K562 (cell line): Measurements from ENCODE around the gene DYNC1H1. TPM values are rescaled to one million over a fixed set of nuclear protein-coding genes. Genes with fewer than 3 reads are reported as not detected.

Experiments used
- BCLAF1 ChIP-seq, 2 experiments: fragments of 450-650 bp in 1 of 2; IDR thresholded peaks; 2 replicates each; pipeline ENCODE4 v1.6.1; 2011 to 2017; ENCODE audit warnings: low read depth in 2 of 2, antibody characterized with exemption in 1 of 2, borderline replicate concordance in 1 of 2, low read length in 1 of 2, mild to moderate bottlenecking in 1 of 2, mixed read lengths in 1 of 2; ENCODE audit not compliant: control insufficient read depth in 1 of 2
- CHCHD3 ChIP-seq: fragments of 250-450 bp; sonication (Bioruptor Pico); IDR thresholded peaks from 2 replicates; pipeline ENCODE4 v2.1.2; 2022; ENCODE audit warnings: mild to moderate bottlenecking
- DPF2 ChIP-seq: fragments of 450-650 bp; IDR thresholded peaks from 2 replicates; pipeline ENCODE4 v1.6.1; 2016
- FOS ChIP-seq: IDR thresholded peaks from 3 replicates; pipeline ENCODE4 v1.6.1; 2011; ENCODE audit not compliant: insufficient read length; ENCODE audit errors: extremely low read depth
- FUS ChIP-seq: fragments of 200-400 bp; formaldehyde crosslinking; optimal IDR thresholded peaks from 2 replicates; pipeline ENCODE3; 2017; ENCODE audit warnings: low read depth, low read length
- HES1 ChIP-seq: fragments of 450-650 bp; IDR thresholded peaks from 2 replicates; pipeline ENCODE4 v1.6.1; 2016; ENCODE audit warnings: low read depth, mild to moderate bottlenecking, moderate library complexity
- MXI1 ChIP-seq: IDR thresholded peaks from 2 replicates; pipeline ENCODE4 v1.6.1; 2011; ENCODE audit warnings: low read depth, mild to moderate bottlenecking, improper control_type of control experiment, low read length
- NCOA6 ChIP-seq: fragments of 450-650 bp; IDR thresholded peaks from 2 replicates; pipeline ENCODE4 v1.6.1; 2017; ENCODE audit warnings: mild to moderate bottlenecking
- NFRKB ChIP-seq: fragments of 450-650 bp; IDR thresholded peaks from 2 replicates; pipeline ENCODE4 v1.6.1; 2016; ENCODE audit warnings: low read depth
- PHF8 ChIP-seq: fragments of 200-600 bp; sonication (generic); IDR thresholded peaks from 2 replicates; pipeline ENCODE4 v1.6.1; 2012; ENCODE audit warnings: mixed run types, mild to moderate bottlenecking, inconsistent platforms, low read length, moderate library complexity, borderline replicate concordance
- PPARD ChIP-seq: fragments of 250-450 bp; sonication (Bioruptor Pico); IDR thresholded peaks from 2 replicates; pipeline ENCODE4 v1.8.0; 2022; ENCODE audit warnings: inconsistent platforms, mild to moderate bottlenecking, moderate library complexity
- PRPF4 ChIP-seq: fragments of 200-400 bp; formaldehyde crosslinking; IDR thresholded peaks from one replicate; pipeline ENCODE4 v1.6.1; 2017; ENCODE audit warnings: low read length, low read depth, mild to moderate bottlenecking; ENCODE audit not compliant: insufficient read depth, poor library complexity, severe bottlenecking
- RNF2 ChIP-seq: sonication (generic); IDR thresholded peaks from 2 replicates; pipeline ENCODE4 v1.6.1; 2016
- SETDB1 ChIP-seq: IDR thresholded peaks from one replicate; pipeline ENCODE4 v1.6.1; 2012; ENCODE audit warnings: low read length, control low read depth, inconsistent platforms
- SRF ChIP-seq, 2 experiments: fragments of 250-450, 450-650 bp in 1 of 2; sonication (Bioruptor Pico) in 1 of 2; sonication (generic) in 1 of 2; formaldehyde crosslinking; IDR thresholded peaks; 2 replicates each; pipeline versions ENCODE4 v1.5.0 to v1.5.1; 2020 to 2022; ENCODE audit warnings: mild to moderate bottlenecking in 1 of 2, missing genetic modification reagents in 1 of 2
- TCF7 ChIP-seq: sonication (generic); IDR thresholded peaks from 2 replicates; pipeline ENCODE4 v1.6.1; 2016; ENCODE audit warnings: antibody characterized with exemption, borderline replicate concordance
- TRIM24 ChIP-seq, 2 experiments: fragments of 450-650 bp; IDR thresholded peaks; 2 replicates each; pipeline ENCODE4 v1.6.1; 2016
- TSHZ1 ChIP-seq: fragments of 250-450 bp; sonication (Bioruptor Pico); IDR thresholded peaks from 2 replicates; pipeline ENCODE4 v1.4.0; 2020; ENCODE audit warnings: mild to moderate bottlenecking, moderate library complexity
- ZC3H8 ChIP-seq: fragments of 450-650 bp; IDR thresholded peaks from 2 replicates; pipeline ENCODE4 v1.6.1; 2017
- ZNF184 ChIP-seq: sonication (generic); formaldehyde crosslinking; IDR thresholded peaks from 2 replicates; pipeline ENCODE4 v1.5.0; 2020; ENCODE audit warnings: missing genetic modification reagents
- ZNF707 ChIP-seq: fragments of 250-450 bp; sonication (Bioruptor Pico); conservative IDR thresholded peaks from 2 replicates; pipeline ENCODE4 v1.8.0; 2022; ENCODE audit warnings: inconsistent platforms, mild to moderate bottlenecking, moderate library complexity
- polyA plus RNA-seq, 8 experiments: library from polyadenylated mRNA; depleted of rRNA in 4 of 8; stranded (reverse) in 5 of 8; unstranded in 3 of 8; fragments of >200 nt; fragmentation: Nextera tagmentation in 2 of 8; fragmentation: Illumina TruSeq in 1 of 8; extraction: Ambion mirVana in 2 of 8; extraction: Trizol in 1 of 8; gene quantifications; 2 replicates each; pipeline versions ENCODE4 v1.2.1 to v1.2.3, GENCODE V29; 2011 to 2014; ENCODE audit warnings: inconsistent platforms in 1 of 8, missing spikeins in 1 of 8
- total RNA-seq, 7 experiments: library from RNA; depleted of rRNA in 6 of 7; stranded (reverse); fragments of >200 nt in 6 of 7; fragmentation: Illumina TruSeq in 2 of 7; extraction: Trizol in 2 of 7; gene quantifications; 2 replicates each; pipeline versions ENCODE4 v1.2.1 to v1.2.3, GENCODE V29; 2011 to 2021; ENCODE audit warnings: low replicate concordance in 1 of 7

Gene DYNC1H1
- total and polyA plus RNA-seq, 9 of the 15 experiments (the other 6 are each of a cell fraction or from before 2014, with no cell fraction given) = 31.9 to 335 (median 115) TPM

GRCh38 chr14:102088012-102088792, 123.8 kb downstream of the DYNC1H1 start (continued):
- TF ChIP-seq BCLAF1 (IDR thresholded peaks at IDR 0.05; ENCODE audit: borderline replicate concordance in 1 of 2, control insufficient read depth in 1 of 2, low read depth in 2 of 2, low read length in 1 of 2) (no peak), FUS (no peak), PPARD (CRISPR knock-in tag) (no peak), TCF7 (no peak), MXI1 (no peak), FOS (no peak), ZNF184 (CRISPR knock-in tag) (no peak), NCOA6 (no peak), PHF8 (no peak), SETDB1 (no peak), NFRKB (peak; percentile 60; the same call in 1 of the 2 replicates), CHCHD3 (CRISPR knock-in tag) (no peak), TRIM24 (IDR thresholded peaks at IDR 0.05) (no peak), ZC3H8 (no peak), HES1 (no peak), PRPF4 (no peak), ZNF707 (CRISPR knock-in tag) (no peak), RNF2 (no peak), TSHZ1 (CRISPR knock-in tag) (no peak), SRF (CRISPR knock-in tag; IDR thresholded peaks at IDR 0.05) (no peak), DPF2 (no peak)
